Measurements from ENCODE around the gene TRMU. TPM values are rescaled to one million over a fixed set of nuclear protein-coding genes. Genes with fewer than 3 reads are reported as not detected.

TRMU gene
- total and polyA plus RNA-seq, 2 of the 8 experiments (the other 6 are each of a cell fraction or from before 2014, with no cell fraction given), result 43.4 to 70.6 TPM

DNA sequence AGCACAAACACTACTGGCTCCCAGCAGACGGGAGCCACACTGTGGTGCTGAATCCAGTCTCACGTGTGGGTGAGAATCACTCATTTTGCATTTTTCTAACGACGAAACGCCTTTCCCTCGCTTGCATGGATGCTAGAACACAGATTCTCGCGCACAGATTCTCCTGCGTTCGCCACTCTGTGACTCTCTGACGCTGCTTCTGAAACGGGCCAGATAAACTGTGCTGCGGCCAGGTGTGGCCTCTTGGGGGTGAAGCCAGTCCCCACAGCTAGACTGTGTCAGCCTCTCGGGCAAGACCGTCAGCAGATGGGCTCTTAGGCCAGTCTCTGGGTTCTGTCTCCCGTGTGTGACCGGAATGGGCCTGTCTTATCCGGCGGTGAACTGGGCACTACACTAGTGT is 44.6 kb downstream of the TRMU start (continued):
- TF ChIP-seq CBX8 (IDR thresholded peaks at IDR 0.05; ENCODE audit: borderline replicate concordance, low read depth, low read length) (no peak), PHF8 (conservative IDR thresholded peaks at IDR 0.05; ENCODE audit: low read depth, low read length) (no peak), TCF12 (IDR thresholded peaks at IDR 0.05; ENCODE audit: low read depth, low read length) (no peak), BRCA1 (IDR thresholded peaks at IDR 0.05; ENCODE audit: low read depth, low read length) (no peak), JUN (IDR thresholded peaks at IDR 0.05; ENCODE audit: low read depth, low read length) (no peak)
- TF ChIP-seq, protein P1, sequence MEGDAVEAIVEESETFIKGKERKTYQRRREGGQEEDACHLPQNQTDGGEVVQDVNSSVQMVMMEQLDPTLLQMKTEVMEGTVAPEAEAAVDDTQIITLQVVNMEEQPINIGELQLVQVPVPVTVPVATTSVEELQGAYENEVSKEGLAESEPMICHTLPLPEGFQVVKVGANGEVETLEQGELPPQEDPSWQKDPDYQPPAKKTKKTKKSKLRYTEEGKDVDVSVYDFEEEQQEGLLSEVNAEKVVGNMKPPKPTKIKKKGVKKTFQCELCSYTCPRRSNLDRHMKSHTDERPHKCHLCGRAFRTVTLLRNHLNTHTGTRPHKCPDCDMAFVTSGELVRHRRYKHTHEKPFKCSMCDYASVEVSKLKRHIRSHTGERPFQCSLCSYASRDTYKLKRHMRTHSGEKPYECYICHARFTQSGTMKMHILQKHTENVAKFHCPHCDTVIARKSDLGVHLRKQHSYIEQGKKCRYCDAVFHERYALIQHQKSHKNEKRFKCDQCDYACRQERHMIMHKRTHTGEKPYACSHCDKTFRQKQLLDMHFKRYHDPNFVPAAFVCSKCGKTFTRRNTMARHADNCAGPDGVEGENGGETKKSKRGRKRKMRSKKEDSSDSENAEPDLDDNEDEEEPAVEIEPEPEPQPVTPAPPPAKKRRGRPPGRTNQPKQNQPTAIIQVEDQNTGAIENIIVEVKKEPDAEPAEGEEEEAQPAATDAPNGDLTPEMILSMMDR (IDR thresholded peaks at IDR 0.05; ENCODE audit: control extremely low read depth in 1 of 3, insufficient read depth in 1 of 3, low read depth in 1 of 3, low read length in 3 of 3), result no peak
- TF ChIP-seq, protein P2, sequence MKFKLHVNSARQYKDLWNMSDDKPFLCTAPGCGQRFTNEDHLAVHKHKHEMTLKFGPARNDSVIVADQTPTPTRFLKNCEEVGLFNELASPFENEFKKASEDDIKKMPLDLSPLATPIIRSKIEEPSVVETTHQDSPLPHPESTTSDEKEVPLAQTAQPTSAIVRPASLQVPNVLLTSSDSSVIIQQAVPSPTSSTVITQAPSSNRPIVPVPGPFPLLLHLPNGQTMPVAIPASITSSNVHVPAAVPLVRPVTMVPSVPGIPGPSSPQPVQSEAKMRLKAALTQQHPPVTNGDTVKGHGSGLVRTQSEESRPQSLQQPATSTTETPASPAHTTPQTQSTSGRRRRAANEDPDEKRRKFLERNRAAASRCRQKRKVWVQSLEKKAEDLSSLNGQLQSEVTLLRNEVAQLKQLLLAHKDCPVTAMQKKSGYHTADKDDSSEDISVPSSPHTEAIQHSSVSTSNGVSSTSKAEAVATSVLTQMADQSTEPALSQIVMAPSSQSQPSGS (IDR thresholded peaks at IDR 0.05; ENCODE audit: low read length), result no peak
